DMS79 (cell line): ENCODE results near the gene BACH1.
"Not testable (repeated sequence)": the region's sequence is repeated elsewhere in the genome, so short reads cannot be mapped to it uniquely, and the experiment has no call there.

Experiments used
- DNase-seq: peaks from one replicate; lab custom pipeline; 2025; lab: John Stamatoyannopoulos, UW

BACH1 gene

DNA sequence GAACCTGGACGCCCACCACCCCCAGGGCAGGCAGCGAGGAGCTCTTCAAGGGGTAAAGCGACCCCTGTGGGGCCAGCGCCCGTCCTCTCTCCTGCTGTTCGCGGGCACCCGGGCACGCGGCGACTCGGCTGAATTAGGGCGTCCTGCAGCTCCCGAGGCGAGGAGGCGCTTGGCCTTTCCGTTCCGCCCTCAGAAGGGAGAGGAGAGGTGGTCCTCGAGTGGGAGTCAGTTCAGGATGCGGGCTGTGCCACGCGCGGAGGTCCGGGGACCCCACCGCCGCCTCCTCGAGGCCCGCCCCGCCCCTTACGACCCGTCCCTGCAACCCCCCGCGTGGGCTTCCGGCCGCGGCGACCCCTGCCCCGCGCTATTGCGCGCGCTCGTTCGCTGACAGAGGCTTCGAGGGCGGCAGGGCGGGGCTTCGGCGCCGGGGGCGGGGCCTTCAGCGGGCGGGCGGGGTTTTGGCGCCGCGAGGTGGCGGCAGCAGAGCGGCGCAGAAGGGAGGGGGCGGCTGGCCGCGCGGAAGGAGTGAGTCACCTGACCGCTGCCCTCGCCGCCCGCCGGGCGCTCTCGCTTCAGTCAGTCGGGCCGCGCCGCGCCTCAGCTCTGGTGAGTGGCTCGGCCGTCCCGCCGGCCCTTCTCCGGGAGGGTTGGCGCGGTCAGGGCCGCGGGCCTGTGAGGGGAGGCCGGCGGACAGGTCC lies at the start of gene BACH1:
TSS of gene BACH1 (plus strand) at position 575 of the 698 bp plus-strand sequence. CDS start 22,359 bp downstream, outside the sequence.
- peak; percentile 43 for DNase-seq

DNA sequence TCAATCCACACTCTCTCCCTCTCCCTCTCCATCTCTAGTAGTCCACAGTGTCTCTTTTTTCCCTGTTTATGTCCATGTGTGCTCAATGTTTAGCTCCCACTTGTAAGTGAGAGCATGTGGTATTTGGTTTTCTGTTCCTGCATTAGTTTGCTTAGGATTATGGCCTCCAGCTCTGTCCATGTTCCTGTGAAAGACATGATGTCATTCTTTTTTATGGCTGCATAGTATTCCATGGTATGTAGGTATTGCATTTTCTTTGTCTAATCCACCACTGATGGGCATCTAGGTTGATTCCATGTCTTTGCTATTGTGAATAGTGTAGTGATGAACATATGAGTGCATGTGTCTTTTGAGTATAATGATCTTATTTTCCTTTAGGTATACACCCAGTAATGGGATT lies 49.4 kb upstream of the BACH1 start:
- not testable (repeated sequence) for DNase-seq

DNA sequence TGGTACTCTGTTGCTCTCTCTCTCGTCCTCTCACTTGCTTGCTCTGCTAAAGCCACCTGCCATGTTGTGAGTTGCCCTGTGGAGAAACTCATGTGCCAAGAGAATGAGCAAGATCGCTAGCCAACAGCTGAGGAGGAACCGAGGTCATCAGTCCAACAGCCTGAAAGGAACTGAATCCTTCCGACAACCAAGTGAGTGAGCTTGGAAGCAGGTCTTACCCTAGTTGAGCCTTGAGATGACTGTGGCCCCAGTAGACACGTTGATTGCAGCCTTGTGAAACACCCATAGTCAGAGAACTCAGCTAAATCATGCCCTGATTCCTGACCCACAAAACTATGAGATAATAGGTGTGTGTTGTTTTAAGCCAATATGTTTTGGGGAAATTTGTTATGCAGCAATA lies 48.1 kb upstream of the BACH1 start:
- no peak for DNase-seq

DNA sequence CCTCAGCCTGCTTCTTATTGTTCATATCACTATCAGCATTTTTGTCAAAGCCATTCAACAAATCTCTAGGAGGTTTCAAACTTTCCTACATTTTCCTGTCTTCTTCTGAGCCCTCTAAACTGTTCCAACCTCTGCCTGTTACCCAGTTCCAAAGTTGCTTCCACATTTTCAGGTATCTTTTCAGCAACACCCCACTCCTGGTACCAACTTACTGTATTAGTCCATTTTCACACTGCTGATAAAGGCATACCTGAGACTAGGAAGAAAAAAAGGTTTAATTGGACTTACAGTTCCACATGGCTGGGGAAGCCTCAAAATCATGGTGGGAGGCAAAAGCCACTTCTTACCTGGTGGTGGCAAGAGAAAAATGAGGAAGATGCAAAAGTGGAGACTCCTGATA lies 44.9 kb upstream of the BACH1 start:
- DNase-seq: not testable (repeated sequence)

DNA sequence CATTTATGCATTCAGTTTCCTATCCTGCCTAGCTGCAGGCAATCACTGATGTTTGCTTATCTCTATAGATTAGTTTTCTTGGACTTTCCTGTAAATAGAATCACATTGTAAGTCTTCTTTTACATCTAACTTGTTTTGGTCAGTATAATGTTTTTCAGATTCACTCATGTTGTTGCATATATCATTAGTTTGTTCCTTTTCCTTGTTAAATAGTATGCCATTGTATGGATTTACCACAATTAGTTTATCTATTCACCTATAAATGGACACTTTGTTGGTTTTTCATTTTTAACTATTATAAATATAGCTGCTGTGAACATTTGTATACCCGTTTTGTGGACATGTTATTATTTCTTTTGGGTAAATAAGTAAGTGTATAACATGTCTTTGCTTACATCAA lies 44.2 kb upstream of the BACH1 start:
- DNase-seq: no peak

DNA sequence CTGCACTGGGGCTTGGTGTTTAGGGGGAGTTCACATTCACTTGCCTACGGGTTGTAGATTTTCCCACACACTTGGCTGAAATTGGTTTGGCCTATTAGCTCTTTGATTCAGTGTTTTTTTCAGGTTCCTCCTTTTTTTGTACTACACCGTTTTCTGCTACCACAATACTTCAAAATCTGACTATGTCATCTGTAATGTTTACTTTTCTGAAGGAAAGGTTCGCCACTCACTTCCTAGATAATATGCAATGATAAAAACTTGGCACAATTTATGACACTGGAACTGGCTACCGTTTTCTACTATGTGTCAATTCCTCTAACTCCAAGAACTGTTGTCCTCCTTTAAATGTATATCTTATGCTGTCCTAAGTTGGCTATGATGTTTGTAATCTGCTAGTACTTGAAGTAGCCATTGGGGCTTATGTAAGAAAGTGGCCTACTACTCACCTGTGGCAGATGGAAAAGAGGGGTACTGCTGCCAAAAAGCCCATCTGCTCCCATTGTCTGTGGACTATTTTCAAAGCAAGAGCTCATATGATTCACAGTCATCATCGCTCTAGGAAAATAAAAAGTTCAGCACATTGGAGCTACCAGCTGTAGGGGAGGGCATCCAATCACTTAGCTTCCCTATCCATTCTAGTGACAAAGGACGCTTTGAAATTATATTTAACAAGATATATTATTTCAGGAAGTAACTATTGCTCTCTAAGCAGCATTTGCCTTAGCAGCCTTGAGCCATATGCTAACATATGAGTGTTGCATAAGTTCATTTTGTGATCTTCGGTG lies 42.4 kb upstream of the BACH1 start:
- DNase-seq: no peak

- DNase-seq: no peak
Observed at GRCh38 chr21:29257701-29258100, 41.0 kb upstream of the BACH1 start.

- DNase-seq: no peak
Observed at GRCh38 chr21:29258626-29259338, 39.9 kb upstream of the BACH1 start.

DNA sequence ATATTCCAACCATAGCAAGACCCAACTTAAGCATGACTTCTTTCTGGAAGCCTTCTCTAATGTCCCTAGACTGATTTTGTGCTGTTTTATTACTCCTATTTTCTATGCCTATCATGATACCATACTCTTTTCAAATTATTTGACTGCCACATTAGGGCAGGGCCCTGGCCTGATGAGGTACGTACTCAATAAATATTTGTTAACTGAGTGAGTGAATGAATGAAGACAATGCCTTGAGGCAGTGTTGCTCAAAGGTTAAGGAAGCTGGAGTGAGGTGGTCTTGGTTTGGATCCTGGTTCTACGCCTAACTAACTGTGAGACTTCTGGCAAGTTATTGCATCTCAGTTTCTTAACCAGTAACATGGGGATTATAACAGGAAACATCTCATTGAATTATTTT lies 38.3 kb upstream of the BACH1 start:
- no peak for DNase-seq

DNA sequence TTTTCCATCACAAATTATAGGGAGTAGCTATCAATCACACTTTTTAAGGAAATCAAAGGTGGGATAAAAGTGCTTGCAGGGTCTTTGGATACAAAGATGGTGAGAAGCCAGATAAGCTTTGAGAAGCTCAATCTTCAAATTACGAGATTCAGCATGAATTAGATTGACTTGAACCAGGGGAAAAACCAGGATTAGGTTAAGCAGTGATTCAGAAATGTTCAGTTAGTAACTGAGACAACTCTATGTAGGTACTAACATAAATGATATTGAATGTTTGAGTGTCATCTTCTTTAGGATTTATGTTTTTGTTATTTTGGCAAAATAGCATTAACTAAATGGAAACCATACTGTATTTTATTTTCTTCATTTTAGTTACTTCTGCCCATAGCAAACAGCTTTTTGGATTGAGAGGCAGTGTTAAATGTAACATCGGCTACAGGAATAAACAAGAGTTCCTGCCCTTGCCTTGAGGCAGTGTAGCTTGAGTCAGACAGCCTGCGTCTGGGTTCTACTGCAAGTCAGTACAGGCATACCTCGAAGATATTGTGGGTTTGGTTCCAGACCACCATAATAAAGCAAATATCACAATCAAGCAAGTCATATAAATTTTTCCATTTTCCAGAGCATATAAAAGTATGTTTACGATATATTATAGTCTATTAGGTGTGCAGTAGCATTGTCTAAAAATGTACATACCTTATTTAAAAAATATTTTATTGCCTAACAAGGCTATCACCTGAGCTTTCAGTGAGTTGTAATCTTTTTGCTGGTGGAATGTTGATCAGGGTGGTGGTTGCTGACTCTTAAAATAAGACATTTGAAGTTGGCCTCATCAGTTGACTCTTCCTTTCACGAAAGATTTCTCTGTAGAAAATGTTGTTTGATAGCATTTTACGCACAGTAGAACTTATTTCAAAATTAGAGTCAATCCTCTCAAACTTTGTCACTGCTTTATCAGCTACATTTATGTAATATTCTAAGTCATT lies 36.9 kb upstream of the BACH1 start:
- no peak for DNase-seq

DNA sequence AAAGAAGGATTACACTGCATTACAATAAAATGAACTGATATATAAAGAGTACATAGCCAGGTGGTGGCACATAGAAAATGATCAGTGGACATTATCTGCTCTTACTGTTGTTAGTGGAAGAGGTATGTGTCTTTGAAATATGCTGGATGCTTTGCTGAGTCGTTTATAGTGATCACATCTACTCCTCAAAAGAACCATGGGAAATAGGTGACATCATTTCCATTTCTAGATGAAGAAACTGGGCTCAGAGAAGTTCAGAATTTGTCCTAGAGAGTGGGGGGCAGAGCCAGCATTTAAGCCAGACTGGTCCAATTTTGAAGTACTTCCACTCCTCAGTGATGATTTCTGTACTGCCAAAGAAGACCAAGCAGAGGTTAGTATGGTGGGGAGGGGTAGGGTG lies 34.0 kb upstream of the BACH1 start:
- DNase-seq: no peak

DNA sequence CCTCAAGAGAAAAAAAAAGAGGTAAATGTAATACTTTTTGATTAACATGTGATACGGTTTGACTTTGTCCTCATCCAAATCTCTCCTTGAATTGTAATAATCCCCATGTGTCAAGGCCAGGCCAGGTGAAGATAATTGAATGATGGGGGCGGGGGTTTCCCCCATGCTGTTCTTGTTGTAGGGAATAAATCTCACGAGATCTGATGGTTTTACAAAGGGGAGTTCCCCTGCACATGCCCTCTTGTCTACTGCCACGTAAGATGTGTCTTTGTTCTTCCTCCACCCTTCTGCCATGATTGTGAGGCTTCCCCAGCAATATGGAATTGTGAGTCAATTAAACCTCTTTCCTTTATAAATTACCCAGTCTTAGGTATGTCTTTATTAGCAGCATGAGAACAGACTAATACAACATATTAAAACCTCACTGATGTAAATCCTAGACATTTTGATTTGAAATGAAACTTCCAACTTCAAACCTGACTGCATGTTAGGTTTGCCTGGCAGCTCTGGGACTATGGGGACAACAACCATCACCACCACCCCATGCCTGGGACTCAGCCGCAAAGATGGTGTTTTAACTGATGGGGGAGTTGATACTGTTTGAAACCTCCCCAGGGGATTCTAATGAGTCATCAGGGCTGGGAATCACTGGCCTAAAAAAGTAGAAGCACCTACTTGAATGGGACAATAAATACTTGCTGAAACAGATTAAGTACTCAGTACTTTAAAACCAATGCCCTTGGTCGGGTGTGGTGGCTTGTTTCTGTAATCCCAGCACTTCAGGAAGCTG lies 32.8 kb upstream of the BACH1 start:
- DNase-seq: no peak

GRCh38 chr21:29267666-29268065 lies 31.1 kb upstream of the BACH1 start:
- DNase-seq: no peak

GRCh38 chr21:29271927-29272333 lies 26.8 kb upstream of the BACH1 start:
- no peak for DNase-seq

DNA sequence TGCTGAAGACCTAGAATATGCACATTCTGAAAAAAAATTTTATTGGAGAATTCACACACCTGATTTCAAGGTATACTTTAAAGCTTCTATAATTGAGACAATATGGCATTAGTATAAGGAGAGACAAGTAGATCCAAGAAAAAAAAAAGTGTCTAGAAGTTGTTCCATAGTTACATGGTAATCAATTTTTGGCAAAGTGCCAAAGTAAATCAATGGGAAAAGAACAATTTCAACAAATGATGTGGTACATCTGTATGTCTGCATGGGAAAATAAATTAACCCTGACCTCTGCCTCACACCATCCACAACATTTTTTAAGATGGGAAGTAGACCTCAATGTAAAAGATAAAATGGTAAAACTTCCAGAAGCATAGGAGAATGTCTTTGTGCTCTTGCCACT lies 21.3 kb upstream of the BACH1 start:
- DNase-seq: no peak

DNA sequence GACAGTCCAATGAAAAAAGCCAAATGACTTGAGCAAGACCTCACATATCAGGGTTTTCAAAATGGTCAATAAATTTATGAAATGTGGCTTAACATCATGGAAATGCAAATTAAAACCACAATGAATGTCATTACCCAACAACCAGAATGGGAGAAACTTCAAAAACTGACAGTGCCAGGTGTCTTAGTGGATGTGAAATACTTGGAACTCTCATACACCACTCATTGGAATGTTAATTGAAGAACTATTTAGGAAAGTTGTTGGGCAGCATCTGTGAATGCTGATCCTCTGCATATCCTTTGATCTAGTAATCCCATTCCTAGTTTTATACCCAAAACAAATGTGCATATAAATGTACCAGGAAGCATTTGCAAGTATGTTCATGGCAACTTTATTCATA lies 19.2 kb upstream of the BACH1 start:
- DNase-seq: no peak

- DNase-seq: not testable (repeated sequence)
Observed at GRCh38 chr21:29281801-29282200, 16.9 kb upstream of the BACH1 start.

DNA sequence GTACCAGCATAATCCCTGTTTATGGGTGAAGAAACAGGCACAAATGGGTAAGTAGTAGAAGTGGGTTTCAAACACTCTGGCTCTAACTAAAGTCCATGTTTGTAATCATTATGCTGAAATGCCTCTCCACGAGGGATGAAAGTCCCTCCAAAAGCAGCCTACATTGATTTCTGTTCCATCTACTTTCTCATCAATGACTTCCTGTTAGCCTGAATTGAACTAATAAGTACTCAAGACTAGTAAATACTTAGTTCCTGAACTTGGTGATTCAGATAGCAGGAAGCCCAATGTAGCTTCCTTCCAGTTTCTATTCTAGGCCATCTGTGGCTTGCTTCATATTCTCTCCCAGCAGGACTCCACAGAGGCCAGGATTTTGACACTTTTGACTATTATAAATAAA lies 11.3 kb upstream of the BACH1 start:
- DNase-seq: no peak

GRCh38 chr21:29288239-29288638 lies 10.5 kb upstream of the BACH1 start:
- DNase-seq: no peak

- no peak for DNase-seq
Observed at GRCh38 chr21:29289317-29289716, 9.4 kb upstream of the BACH1 start.

DNA sequence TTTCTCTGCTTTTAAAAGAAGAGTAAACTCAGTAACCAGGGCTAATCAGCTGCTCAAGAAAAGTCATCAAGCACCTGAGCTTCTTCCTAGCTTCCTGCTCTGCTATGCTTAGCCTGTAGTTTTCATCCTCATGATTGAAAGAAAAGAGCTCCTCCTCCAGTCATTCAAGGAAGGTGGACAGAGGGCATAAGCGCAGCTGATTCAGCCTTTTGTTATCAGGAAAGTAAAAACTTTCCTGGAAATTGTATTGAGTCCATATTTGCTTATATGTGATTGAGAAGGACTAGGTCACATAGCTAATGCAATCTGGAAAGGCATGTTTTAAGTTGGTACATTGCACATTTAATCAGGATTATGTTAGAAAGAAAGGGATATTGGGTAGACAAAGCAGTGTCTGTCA lies 8.5 kb upstream of the BACH1 start:
- DNase-seq: no peak
